ENCODE data around the gene NTF3.

NTF3 gene

DNA sequence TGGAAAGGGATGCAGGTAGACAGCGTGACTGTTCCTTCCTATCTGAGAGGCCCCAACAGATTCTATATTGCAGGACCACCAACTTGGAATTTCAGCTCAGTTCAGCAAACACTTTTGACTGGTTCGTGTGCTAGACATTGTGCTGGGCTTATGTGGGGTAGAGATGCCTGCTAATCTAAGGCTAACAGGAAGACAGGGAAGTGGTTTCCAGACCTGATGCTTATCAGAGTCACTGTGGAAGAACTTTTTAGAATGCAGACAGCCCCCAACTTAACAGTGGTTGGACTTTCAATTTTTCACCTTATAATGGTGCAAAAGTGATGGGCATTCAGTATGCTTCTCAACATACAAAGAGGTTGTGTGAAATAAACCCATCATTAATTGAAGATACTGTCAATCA is 32.2 kb downstream of the NTF3 start:
- TF ChIP-seq, protein P1, sequence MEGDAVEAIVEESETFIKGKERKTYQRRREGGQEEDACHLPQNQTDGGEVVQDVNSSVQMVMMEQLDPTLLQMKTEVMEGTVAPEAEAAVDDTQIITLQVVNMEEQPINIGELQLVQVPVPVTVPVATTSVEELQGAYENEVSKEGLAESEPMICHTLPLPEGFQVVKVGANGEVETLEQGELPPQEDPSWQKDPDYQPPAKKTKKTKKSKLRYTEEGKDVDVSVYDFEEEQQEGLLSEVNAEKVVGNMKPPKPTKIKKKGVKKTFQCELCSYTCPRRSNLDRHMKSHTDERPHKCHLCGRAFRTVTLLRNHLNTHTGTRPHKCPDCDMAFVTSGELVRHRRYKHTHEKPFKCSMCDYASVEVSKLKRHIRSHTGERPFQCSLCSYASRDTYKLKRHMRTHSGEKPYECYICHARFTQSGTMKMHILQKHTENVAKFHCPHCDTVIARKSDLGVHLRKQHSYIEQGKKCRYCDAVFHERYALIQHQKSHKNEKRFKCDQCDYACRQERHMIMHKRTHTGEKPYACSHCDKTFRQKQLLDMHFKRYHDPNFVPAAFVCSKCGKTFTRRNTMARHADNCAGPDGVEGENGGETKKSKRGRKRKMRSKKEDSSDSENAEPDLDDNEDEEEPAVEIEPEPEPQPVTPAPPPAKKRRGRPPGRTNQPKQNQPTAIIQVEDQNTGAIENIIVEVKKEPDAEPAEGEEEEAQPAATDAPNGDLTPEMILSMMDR (IDR thresholded peaks at IDR 0.05; ENCODE audit: low read depth, low read length, missing control alignments): no peak
- no peak for DNase-seq (ENCODE audit: extremely low read depth, low read depth)
- H3K4me3 ChIP-seq (replicated peaks; ENCODE audit: low read depth, low read length): no peak overlapping the region

DNA sequence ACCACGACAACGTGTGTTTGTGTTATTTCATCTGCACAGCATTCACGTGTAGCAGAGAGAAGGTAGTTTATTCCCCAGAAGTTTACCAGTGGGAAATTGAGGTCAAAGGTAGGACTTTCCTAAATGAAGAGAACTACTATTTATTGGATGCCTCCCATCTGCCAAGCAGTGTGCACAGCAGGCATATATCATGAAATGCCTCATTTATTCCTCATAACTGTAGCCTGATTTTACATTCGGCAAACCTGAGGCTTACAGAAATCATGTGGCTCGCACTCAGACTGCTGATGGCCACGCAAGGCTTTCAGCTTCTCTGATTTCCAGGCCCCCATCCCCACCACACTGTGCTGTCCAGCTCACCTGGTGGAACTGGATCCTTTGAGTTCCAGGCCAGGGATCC is 33.5 kb downstream of the NTF3 start:
- no peak overlapping the region for H3K4me3 ChIP-seq (replicated peaks; ENCODE audit: low read depth, low read length)
- no peak for DNase-seq (ENCODE audit: extremely low read depth, low read depth)
- TF ChIP-seq, protein P1 (IDR thresholded peaks at IDR 0.05; ENCODE audit: low read depth, low read length, missing control alignments): no peak

DNA sequence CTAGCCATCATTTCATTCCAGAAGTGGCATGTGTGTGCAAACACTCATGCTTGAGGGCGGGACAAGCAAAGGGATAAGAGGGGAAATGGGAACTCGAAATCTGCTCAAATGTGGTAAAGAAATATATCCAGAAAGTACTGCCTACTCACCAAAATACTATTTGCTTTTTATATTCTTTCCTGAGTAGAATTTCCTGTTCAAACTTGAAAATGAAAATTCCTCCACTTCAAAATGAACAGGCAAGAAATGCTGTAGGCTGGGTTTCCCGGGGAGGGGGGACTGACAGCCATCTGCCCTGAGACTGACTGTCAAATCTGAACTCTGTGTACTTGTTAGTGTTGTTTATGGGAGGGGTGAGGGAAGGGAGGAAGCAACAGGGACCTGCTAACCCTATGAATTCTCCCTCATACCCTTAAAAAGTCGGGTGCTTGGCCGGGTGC is 34.6 kb downstream of the NTF3 start:
- H3K4me3 ChIP-seq (replicated peaks; ENCODE audit: low read depth, low read length): no peak overlapping the region
- TF ChIP-seq, protein P1 (IDR thresholded peaks at IDR 0.05; ENCODE audit: low read depth, low read length, missing control alignments): no peak
- no peak for DNase-seq (ENCODE audit: extremely low read depth, low read depth)

DNA sequence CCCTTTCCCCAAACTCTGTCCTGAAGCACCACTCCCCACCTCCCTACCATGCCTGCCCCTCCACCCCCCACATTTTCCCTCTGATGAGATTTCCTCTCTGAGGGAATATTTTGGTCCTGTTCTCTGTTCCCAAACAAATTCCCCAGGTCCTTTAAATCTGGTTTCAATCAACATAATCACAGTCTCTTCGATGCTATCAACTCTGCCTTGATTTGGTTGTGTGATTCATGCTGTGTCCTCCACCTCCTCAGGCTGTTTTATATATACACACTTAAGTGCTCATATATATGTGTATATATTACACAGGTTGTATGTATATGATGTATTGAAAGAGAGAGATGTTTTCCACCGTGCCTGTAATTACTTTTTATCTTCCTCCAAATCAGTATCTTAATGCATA is 36.0 kb downstream of the NTF3 start:
- TF ChIP-seq, protein P1 (IDR thresholded peaks at IDR 0.05; ENCODE audit: low read depth, low read length, missing control alignments): no peak
- no peak for DNase-seq (ENCODE audit: extremely low read depth, low read depth)
- H3K4me3 ChIP-seq (replicated peaks; ENCODE audit: low read depth, low read length): no peak overlapping the region

DNA sequence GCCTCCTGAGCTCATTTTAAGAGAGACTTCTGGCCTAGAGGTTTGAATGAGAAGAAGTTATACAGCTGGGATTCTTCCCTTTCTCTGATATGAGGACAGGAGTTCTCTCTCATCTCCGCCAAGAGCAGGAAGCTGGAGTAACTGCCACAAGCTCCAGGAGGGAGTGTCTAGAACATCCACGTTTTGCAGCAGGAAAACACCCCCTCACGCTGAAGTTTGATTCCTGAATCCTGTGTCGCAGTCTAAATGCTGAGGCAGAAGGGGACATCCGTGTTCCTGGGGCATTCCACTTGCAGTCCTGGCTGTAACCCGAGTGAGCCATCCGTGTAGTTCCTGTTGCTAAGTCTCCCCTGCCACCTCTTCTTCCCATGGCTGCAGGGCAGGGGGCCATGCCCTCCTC is 38.3 kb downstream of the NTF3 start:
- H3K4me3 ChIP-seq (replicated peaks; ENCODE audit: low read depth, low read length): no peak overlapping the region
- DNase-seq (ENCODE audit: extremely low read depth, low read depth): no peak
- TF ChIP-seq, protein P1 (IDR thresholded peaks at IDR 0.05; ENCODE audit: low read depth, low read length, missing control alignments): no peak

DNA sequence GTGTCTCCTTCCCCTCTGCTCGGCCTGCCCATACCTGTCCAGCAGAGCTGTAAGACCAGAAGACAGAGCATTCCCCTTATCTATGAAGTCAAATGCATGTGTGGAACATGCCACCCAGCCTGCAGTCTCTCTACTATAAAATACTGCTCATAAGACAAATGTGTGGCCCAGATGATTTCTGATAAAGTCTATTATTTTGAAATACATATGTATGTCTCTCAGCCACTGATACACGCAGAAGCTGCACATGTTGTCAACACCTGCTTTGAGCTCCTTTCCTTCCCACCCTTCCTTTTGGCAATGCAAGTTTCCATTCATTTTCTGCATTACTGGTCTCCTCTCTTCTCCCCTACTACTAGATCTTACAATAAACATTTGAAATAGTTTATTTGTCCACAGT is 38.8 kb downstream of the NTF3 start:
- DNase-seq (ENCODE audit: extremely low read depth, low read depth): no peak
- H3K4me3 ChIP-seq (replicated peaks; ENCODE audit: low read depth, low read length): no peak overlapping the region
- TF ChIP-seq, protein P1 (IDR thresholded peaks at IDR 0.05; ENCODE audit: low read depth, low read length, missing control alignments): no peak

DNA sequence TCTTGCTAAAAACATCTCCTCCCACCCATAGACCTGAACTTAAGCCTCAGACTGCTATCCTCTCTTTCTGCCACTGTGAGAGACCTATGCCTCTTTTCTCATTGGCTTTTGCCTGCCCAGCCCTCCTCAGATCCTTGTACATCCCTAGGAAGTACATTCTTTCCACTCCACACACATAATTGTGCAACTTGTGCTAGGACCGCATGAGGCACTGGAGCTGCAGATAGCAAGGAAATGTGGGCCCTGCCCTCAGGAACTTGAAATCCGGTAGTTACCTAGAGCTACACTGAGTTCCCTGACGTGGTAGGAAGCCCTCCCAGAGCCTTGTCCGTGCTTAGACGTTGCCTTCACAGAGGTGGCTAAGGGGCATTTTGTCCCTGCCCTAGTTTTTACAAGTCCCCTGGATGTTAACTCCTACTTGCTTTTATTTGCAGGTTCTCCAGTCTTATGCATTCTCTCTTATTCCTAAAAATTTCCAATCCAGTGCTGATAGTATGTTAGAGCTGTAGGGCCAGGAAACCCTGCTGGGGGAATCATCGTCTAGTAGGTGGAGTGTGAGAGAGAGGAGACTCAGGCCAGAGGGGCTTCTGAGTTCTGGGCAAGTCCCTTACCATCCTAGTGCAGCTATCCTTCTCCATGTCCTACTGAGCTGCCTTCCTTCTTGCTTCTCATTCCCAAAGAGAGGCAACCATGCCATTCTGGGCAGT is 41.3 kb downstream of the NTF3 start:
- DNase-seq (ENCODE audit: extremely low read depth, low read depth): no peak
- TF ChIP-seq, protein P1 (IDR thresholded peaks at IDR 0.05; ENCODE audit: low read depth, low read length, missing control alignments): no peak

More for the DNA sequence above, 41.3 kb downstream of the NTF3 start:
- H3K4me3 ChIP-seq (replicated peaks; ENCODE audit: low read depth, low read length): no peak overlapping the region

Measured in HFF-Myc (cell line).